VCaP (cell line): Measurements from ENCODE around the gene ACER3.
A peak's percentile ranks its signal among the peaks of the same experiment; 100 is the strongest.

Experiments
- H3K27ac ChIP-seq: fragments of 450-650 bp; 2 replicates; pipeline ENCODE4 v1.5.1; 2017
- TF ChIP-seq, protein P1 (sequence below): fragments of 450-650 bp; conservative IDR thresholded peaks from 2 replicates; pipeline ENCODE4 v1.5.1; 2017; ENCODE audit warnings: mild to moderate bottlenecking, moderate library complexity

ACER3 gene

DNA sequence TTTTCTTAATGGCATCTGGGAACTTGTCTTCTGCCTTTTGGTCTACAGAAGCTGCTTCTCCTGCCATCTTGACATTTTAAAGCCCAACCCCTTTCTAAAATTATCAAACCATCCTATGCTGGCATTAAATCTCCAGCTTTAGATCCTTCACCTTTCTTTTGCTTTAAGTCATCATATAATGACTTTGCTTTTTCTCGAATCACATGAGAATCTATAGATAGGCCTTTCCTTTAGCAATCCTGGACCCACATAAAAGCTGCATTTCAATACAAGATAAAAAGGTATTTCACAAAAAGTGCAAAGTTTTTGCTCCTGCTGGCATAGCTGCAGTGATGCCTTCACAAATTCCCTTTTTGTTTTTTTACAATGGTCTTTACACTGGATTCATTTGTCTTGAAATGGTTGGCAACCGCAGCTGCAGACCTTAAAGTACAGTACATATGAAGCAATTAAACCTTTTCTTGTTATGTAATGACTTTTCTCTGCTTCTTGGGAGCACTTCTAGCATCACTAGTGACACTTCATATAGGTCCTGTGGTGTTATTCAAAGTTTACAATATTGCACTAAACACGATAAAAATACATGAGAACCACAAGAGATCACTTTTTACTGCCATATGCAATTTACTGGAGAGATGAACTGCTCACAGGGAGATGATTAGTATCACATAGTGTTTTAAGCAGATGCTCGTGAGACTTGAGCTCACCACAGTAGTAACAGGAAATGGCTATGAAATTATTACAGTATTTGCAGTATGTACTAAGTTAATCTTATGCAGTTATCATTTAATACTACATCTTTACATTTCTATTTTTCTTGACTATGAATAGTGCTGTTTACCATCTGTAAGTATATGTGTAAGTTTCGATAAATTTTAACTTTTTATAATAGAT lies 41.6 kb downstream of the ACER3 start:
- TF ChIP-seq, protein P1, sequence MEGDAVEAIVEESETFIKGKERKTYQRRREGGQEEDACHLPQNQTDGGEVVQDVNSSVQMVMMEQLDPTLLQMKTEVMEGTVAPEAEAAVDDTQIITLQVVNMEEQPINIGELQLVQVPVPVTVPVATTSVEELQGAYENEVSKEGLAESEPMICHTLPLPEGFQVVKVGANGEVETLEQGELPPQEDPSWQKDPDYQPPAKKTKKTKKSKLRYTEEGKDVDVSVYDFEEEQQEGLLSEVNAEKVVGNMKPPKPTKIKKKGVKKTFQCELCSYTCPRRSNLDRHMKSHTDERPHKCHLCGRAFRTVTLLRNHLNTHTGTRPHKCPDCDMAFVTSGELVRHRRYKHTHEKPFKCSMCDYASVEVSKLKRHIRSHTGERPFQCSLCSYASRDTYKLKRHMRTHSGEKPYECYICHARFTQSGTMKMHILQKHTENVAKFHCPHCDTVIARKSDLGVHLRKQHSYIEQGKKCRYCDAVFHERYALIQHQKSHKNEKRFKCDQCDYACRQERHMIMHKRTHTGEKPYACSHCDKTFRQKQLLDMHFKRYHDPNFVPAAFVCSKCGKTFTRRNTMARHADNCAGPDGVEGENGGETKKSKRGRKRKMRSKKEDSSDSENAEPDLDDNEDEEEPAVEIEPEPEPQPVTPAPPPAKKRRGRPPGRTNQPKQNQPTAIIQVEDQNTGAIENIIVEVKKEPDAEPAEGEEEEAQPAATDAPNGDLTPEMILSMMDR: no peak
- H3K27ac ChIP-seq: peak overlapping the region; percentile 70

DNA sequence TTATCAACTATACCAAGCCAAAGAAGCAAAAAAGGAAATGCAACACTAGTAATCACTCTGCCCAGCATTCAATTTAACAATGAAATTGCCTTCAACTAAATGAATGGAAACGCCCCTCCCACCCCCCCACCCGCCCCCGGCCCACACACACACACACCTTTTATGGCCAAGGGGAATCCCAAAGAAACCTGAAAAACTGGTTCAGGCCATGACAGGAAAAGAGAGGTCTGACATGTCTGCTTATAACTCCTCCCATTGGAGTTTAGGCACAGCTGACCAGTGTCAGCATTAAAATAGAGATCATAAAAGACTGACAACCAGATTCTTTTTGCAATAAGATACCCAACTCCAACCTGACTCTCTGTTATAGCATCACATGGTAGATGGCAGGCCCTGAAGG lies 42.6 kb downstream of the ACER3 start:
- TF ChIP-seq, protein P1: no peak
- H3K27ac ChIP-seq: peak overlapping the region; percentile 70

DNA sequence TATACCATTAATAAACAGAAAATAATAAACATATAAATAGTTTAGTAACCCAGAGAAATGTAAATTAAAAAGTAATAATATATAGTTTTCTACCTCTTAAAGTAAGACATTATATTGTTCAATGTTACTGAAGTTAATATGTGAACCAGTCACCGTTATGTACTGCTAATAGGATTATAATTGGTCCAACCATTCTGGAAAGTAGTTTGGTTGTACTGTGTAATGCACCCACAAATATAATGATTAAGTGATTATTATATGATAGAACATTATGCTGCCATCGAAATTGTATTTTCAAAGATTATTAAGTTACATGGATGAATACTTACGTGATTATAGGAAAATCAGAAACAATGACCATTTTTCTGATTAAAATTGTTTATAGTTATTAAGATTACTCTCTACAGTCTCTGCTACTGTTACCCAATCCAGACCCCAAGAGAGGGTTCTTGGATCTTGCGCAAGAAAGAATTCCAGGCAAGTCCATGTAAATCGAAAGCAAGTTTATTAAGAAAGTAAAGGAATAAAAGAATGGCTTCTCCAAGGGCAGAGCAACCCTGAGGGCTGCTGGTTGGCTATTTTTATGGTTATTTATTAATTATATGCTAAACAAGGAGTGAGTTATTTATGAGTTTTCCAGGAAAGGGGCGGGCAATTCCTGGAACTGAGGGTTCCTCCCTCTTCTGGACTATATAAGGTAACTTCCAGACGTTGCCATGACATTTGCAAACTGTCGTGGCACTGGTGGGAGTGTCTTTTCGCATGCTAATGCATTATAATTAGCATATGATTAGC lies 50.1 kb downstream of the ACER3 start:
- H3K27ac ChIP-seq: no peak overlapping the region
- TF ChIP-seq, protein P1: no peak

DNA sequence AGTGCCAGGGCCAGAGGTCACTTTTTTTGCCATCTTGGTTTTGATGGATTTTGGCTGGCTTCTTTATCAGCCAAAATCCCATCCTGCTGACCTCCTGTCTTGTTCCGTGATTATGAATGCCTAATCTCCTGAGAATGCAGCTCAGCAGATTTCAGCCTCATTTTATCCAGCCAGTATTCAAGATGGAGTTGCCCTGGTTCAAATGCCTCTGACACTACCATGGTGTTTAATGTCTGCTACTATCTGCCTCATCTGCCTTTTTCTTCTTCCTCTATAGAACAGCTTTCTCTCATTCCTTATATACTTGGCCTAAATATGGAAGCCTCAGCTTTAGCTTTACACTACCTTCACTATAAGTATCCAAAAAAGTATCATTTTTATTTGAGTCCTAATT lies 50.7 kb downstream of the ACER3 start:
- no peak overlapping the region for H3K27ac ChIP-seq
- TF ChIP-seq, protein P1: no peak

DNA sequence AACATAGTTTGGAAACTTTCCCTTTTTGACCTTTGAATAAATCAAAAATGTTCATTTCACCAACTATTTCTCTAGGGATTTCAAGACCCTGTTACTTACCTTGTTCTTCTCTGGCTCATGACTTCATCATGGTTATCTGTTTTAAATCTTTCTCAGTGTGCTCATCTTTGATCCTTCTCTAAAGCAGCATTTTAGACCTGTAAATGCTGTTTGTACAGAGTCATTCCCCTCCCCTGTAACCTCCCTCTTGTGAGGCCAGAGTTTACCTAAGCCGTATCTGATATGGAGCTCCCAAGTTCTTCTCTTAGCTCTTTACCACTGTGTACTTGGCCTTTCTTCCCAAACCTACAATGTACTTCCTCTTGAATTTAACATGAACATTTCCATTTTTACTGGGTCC lies 56.0 kb downstream of the ACER3 start:
- peak overlapping the region; percentile 80 for H3K27ac ChIP-seq
- TF ChIP-seq, protein P1: no peak

DNA sequence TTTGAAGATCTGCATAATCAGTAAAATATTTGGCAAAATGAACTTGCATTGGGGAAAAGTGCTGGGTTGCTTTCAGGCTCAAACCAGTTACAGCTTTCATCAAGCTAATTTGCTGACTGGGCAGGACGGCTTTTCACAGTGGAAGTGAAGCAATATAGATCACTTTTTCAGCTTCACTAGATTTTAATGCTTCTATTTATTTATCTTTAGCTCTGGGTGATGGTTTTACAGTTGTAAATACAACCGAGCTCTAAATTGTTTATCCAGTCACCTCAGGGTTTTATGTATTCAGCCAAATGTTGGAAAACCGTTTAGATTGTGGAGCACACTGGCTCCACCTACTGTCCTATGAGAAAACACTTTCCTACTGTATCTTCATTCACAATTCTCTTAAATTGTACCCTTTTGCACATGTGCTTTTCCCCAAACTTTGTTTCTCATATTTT lies 58.2 kb downstream of the ACER3 start:
- TF ChIP-seq, protein P1: peak; percentile 76
- H3K27ac ChIP-seq: peak overlapping the region; percentile 80

DNA sequence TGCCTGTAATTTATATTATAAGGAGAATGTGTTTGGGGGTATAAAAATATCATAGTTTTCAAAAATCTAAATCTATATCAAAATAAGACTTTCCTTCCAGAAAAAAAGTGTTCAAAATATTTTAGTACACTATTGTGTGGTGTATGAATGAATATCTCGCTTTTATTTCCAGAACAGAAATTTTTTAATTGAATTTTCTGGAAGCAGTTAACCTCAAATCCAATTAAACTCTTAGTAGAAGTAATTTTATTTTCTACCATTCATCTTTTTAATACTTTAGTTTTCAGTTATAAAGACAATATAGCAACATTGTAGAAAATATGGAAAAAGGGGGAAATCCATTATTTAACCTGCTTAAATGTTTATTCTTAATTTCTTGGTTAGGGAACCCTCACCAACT lies 58.7 kb downstream of the ACER3 start:
- H3K27ac ChIP-seq: peak overlapping the region; percentile 80
- TF ChIP-seq, protein P1: no peak
